Thyroid gland (tissue), 4 donors: ENCODE data around the gene KLF12.

ENCODE experiments used
- CTCF ChIP-seq, 6 experiments: fragments of 200-600 bp in 3 of 6; fragments of 450-650 bp in 3 of 6; sonication (generic) in 3 of 6; IDR thresholded peaks; one replicate each; pipeline ENCODE4 v1.5.1; 2016 to 2019; ENCODE audit warnings: antibody characterized with exemption in 6 of 6, mild to moderate bottlenecking in 2 of 6, inconsistent platforms in 1 of 6, moderate library complexity in 1 of 6
- POLR2A ChIP-seq, 2 donors: fragments of 450-650 bp; IDR thresholded peaks; one replicate each; pipeline ENCODE4 v1.6.1; 2017; ENCODE audit warnings: antibody characterized with exemption in 2 of 2, mild to moderate bottlenecking in 2 of 2, moderate library complexity in 1 of 2

GRCh38 chr13:74142257-74142656, 8.1 kb upstream of the KLF12 start:
- TF ChIP-seq POLR2A (IDR thresholded peaks at IDR 0.05) (no peak), CTCF (IDR thresholded peaks at IDR 0.05) (no peak)
